Kidney glomerular epithelial cell (primary cell): ENCODE measurements around the gene CGB7.

Experiments used
- DNase-seq: peaks from one replicate; lab custom pipeline; 2025; lab: John Stamatoyannopoulos, UW

The CGB7 gene

DNA sequence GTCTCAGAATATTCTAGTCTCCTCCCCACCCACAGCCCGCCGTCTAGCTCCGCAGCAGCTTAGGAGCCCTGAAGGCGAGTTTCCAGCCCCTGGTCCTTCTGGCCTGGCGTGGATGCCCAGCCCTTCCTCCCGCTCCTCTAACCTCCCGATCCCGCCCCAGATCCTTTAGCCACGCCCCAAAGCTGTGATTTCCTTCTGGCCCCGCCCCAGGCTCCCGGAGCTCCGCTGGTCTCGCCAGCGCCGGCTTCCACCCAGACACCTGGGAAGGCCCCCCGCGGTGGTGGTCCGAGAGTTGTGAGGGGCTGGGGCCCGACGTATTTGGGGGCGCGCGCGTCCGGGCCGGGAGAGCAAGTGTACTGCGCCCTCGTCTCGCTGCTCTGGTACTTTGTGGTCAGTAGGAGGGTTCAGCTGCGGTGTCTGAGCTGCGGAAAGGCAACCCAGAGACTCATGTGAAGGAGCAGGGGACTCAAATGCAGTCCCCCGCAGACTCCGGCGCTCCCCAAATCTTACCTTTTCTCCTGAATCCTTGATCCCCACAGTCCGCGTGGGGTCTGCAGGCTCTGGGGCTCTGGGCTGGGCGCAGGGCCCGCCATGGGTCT, at the start of gene CGB7:
TSS of gene CGB7 (minus strand) at position 114 of the 599 bp plus-strand sequence. CDS start 2,374 bp downstream, outside the sequence.
- DNase-seq = peak; percentile 36

DNA sequence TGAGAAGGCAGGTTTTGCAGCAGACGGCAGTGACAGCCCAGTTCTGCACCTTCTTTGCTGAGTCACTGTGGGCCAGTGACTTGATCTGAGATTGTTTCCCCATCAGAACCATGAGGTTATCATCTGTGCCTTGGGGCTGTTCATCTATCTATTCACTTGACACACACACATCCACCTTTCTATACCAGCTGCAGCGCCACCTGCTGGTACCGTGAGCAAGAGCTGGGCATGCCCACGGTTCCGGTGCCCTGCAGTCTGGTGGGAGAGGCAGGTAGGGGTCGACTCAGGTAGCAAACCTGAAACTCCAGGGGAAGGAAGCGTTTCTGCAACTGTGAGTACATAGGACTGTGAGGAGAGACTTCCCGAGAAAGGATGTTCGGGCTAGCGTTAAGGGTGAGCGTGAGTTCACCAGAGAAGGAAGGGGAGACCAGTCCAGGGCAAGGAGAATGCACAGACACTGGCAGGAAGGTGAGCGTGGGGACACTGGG, 49.1 kb upstream of the CGB7 start:
- peak; percentile 7 for DNase-seq

DNA sequence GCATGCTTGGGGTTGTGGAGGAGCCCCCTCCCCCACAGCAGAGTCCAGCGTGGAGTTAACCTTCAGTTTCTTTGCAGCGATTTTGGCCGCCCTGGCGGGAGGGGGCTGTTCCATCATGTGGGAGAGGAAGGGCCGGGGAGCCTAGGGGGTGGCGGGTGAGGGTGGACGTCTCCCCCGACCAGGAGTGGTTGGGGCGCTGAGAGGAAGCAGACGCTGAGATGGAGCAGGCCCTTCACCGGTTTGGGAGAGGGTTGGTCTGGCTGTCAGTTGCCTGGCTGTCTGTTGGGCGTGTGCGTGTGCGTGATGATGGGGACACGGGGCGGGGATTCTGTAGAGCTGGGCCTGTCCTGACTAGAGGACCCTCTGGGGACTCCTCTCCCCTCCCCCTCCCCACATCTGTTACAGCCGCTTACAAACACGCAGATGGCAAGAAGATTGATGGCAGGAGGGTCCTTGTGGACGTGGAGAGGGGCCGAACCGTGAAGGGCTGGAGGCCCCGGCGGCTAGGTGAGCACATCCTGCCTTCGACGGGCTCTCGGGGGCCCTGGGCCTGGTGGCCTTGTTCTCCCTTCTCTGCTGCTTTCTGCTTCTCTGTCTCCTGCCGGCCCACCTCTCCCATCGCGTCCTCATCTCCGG, 46.8 kb upstream of the CGB7 start:
- DNase-seq = no peak

DNA sequence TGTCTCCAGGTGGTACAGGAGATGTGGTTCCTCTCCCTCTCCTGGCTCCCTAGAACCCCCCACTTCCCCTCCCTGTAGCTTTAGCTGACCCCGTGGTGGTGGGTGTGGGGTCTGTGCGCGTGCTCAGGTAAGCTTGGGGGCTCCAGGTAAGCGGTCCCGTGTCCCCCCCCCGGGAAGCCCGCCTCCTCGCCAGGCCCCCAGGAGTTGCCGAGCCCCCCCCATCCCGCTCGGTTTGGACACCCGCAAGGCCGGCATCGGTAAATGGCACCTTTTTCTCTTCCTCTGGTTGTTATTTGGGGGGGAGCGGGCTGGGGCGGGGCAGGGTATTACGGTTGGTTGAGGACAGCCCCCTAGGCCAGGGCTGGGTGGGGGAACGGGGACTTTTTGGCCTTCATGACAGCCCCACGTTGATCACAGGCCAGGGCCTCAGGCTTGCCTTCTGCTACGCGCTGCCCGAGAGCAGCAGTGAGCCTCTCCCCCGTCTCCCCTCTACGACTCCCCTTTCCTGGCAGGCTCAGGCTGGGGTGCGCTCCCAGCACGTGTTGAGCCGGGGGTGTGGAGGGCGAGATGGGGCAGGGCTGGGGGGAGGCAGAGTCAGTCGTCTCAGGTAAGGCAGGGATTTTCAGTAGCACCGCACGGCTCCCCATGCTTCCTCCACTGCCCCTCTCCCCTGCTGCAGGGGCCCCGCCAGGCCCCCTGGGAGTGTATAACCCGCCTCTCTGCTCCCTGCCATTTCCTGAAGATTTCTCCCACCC, 46.0 kb upstream of the CGB7 start:
- DNase-seq = no peak

DNA sequence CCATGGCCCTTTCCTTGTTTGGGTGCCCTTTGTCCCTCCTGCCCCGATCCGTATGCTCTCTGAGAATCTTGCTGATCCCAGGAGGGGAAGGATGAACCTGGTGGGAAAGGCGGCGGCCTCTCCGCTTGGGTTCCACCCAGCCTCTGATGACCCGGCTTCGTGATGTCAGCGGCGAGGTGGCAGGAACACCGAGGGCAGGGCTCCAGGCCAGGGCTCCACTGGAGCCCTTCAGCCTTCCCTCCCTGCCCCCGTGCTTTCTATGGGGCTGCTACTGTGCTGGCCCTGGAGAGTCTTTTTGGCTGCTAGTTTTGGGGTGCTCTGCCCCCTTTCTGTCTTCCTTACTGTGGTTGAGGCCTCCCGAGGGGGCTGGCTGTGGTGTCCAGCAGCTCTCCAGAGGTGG, 44.8 kb upstream of the CGB7 start:
- DNase-seq = no peak

DNA sequence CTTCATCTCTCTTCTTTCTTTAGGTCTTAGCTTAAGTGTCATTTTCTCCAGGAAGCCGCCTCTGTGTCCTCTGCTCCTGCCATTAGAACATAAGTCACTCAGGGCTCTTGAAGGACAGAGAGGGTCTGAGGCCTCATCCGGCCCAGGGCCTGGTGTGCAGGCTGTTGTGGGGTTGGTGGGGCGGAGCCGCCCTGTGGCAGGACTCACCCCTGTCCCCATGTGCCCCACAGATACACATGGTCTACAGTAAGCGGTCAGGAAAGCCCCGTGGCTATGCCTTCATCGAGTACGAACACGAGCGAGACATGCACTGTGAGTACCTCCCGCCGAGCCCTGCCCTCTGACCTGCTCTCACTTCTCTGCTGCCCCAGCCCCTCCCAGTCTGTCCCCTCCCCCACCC, 43.6 kb upstream of the CGB7 start:
- no peak for DNase-seq

DNA sequence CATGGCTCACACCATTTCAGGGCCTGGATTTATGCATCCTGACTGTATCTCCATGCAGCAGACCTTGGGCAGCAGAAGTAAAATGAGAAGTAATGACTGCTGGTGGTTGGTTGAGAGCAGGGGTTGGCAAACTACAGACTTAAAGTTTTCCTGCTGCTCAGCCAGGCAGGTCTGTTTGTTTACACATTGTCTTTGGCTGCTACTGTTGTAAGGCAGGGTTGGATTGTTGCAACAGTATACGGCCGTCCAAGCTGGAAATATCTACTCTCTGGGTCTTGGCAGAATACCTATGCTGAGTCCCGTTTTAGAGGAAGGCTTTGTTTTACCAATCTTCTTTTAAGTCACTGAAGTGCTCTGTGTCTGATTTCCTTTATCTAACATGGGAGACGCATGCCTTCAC, 41.2 kb upstream of the CGB7 start:
- no peak for DNase-seq

DNA sequence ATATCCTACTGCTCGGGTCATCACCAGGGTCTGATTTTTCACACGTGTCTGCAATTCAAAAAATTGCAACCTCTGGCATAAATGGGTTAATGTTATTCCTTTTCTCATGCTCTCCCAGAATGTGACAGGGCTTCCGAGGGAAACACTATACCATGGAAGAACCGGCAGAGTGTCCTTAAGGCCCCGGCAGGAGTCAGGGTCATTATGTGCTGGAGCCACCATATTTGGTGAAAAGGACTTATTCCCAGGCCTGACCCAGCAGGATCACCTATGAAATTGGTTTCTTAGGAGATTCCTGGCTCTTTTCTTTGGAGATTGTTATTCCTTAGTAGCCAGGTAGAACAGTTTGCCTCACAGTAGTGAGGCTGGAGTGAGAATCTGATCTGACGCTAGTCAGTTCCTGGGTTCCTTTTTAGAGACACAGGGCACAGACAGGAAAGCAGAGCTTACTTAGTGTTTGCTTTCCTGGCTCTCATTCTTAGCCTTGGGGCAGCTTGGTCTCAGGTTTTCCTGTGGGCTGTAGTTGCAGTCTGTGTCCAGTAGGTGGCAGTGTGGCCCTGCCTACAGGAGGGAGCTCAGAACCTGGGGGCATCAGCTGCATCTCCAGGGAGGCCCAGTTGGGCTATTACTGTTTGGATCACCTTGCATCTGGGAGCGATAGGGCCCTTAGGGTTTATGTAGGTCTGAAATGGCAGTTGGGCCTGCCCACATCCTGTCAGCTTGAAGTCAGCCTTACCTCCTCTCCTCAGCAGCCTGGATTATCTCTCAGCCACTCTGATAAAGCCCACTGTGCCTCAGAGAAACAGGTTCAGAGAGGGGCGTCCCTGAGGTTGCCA, 40.1 kb upstream of the CGB7 start:
- DNase-seq = peak; percentile 44

DNA sequence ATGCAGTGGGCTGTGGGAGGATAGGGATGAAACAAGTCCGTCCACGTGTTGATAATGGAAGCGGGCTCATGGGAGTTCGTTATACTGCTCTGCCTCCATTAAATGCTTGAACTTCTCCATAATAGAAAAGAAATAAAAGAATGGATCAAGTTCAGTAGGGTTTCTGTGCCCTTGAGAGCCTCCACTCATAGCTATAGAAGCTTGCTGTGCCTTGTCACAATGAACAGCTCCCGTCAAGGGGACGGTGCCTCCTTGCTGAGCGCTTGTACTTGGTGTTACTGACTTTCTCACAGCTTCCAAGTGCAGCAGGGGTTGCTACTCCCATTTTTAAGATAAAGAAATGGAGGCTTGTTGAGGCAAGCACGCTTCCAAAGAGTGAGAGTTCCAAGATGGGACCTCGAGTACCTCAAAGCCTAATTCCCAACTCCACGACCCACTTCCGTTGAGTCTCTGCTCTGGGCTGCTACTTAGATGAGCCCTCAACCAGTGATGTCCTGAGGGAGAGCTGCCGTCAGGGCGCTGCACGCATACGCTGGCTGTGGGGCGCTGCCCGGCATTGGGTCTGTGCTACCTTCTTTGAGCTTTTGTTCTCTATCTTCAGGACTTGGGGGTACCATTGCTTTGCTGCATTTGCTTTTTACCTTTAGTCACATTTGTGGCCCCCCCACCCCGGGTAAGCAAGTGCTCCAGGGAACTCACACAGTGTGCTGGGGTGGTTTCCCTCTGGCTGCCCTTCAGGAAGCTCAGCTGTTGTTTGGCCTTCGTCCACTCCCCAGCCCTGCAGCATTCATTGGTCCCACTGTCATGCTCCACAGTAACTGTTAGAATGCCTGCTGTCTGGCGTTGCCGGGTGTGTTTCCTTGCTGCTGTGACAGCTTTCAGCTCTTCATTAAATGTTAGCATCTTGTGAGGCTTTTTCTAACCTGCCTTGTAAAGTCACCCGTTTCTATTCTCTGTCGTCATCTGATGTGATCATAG, 37.2 kb upstream of the CGB7 start:
- DNase-seq = no peak

DNA sequence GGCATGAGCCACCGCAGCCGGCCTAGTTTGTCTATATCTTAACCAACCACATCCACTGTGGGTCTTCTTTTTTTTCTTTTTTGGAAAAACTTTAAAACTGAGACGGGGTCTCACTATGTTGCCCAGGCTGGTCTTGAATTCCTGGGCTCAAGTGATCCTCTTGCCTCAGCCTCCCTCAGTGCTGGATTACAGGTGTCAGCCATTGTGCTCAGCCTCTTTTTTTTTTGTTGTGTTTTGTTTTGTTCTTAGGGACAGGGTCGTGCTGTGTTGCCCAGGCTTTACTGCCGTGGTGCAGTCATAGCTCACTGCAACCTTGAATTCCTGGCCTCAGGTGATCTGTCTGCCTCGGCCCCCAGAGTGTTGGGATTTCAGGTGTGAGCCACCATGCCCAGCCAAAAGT, 35.1 kb upstream of the CGB7 start:
- no peak for DNase-seq

DNA sequence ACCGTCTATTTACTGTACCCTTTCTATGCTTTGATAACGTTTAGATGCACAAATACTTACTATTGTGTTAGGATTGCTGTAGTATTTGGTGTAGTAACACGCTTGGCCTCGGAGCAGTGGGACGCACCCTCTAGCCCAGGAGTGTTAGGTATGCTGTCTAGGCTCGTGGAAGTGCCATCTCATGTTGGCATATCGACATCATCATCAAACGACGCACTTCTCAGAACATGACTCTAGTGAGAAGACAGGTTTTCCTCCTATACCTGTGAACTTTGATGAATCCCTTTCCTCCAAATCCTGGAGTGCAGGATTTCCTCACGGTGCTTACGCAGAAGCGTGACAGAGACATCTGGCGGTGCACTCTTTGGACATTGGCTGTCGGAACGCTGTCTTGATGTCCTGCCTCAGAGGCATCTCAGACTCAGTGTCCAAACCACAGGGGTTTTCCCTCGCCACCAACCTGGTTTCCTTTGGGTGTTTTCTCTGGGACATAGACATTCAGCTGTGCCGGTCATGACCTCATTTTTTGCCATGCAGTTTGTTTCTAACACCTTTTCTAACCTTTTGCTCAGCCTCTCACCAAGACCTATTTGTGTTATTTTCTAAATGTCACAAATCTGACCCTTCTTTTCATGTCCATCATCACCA, 34.0 kb upstream of the CGB7 start:
- DNase-seq = no peak

DNA sequence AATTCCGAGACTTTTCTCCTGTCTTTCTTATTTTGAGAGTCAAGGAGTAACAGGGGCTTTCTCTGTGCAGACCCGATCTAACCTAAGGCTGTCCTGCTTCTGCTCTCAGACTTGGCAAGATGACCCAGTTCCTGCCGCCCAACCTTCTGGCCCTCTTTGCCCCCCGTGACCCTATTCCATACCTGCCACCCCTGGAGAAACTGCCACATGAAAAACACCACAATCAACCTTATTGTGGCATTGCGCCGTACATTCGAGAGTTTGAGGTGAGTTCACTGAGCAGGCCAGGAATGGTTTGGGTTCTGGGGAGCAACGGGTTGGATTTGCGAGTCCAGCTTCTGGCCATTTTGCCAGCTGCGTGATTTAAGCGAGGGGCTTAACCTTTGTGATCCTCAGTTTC, 28.7 kb upstream of the CGB7 start:
- no peak for DNase-seq

DNA sequence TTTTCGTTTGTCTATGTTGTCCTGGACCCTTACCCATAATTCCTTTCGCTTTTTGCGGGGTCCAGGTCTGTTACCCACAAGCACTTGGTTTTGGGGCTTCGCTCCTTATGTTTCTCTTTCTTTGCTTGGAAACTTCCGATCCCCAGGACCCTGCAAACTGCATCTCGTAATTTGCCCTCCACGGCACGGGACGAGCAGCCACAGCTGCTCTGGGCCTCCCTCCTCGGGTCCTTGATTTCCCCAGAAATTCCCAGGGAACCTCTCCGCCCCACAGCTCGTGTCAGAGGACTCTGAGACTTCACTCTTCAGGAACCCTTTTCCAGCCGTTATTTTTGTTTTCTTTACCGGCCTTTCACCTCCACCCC, 28.3 kb upstream of the CGB7 start:
- DNase-seq = no peak

DNA sequence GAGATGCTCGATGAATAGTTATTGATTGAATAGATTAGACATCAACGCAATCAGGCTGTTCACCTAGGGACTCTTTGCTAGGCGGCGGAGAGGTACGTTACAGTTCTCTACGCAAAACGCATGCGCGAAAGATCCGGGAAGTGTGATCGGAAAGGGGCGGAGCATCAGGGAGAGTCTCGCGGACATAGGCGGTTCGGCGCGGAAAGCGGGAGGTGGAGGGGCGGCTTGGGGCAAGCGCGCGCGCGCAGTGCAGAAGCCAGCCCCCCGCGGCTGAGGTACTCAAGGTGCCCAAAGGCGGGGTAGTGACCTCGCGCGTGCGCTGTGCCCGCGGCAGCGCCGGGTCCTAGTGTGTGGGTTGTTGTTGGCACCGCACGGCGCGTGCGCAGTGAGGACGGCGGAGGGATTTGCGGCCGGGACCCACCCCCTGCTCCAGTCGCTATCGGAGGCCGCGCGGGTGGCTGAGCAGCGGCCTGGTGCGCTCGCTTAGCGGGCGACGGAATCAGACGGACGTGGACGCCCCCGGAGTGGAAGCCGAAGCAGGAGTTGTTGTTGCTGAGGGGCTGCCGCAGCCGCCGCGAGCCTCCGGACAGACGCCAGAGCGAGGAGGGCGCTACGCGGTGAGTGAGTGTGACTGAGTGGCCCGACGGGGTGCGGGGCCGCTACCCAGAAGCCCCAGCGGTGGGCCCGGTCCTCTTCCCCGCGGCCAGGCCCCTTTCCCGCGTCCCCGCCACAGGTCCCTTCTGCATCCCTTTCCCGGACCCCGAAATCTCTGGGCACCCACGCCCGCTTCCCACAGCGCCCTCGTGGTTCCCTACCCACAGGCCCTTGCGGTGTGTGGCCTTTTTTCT, 27.7 kb upstream of the CGB7 start, which contains the start of gene SNRNP70:
TSS of gene SNRNP70 (plus strand) at position 432 of the 848 bp plus-strand sequence. CDS start 964 bp downstream, outside the sequence.
- peak; percentile 97 for DNase-seq

DNA sequence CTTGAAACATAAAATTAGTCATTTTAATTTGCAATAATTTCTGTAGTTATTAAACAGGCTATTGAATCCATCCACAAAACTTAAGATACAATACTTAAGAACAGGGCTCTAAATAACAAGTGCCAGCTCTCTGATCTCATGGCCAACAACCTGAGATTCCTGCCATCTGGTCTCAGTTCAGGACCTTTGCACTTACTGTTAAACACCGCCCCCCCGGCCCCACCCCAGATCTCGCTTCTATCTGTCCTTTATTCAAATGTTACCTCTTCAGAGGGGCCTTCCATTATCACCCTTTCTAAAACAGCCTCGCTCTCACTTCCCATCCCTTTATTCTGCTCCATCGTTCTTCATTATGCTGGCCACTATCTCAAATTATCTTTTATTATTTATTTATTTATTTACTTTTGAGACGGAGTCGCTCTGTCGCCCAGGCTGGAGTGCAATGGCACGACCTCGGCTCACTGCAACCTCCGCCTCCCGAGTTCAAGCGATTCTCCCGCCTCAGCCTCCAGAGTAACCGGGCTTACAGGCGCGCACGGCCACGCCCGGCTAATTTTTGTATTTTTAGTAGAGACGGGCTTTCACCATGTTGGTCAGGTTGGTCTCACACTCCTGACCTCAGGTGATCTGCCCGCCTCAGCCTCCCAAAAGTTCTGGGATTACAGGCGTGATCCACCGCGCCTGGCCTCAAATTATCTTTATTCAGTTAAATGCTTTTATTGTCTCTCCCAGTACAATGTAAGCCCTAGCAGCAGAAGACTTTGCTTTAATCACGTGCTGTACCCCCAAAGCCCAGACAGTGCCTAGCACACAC, 26.9 kb upstream of the CGB7 start:
- no peak for DNase-seq

DNA sequence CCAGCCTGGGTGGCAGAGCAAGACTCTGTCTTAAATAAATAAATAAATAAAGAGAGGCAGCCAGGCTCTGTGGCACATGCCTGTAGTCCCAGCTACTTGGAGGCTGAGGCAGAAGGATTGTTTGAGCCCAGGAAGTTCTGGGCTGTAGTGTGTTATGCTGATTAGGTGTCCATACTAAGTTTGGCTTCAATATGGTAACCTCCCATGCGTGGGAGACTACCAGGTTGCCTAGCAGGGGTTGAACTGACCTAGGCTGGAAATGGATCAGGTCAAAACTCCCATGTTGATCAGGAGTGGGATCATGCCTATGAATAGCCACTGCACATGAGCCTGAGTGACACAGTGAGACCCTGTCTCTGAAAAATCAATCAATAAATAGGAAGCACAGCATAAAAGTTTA, 23.7 kb upstream of the CGB7 start:
- no peak for DNase-seq

DNA sequence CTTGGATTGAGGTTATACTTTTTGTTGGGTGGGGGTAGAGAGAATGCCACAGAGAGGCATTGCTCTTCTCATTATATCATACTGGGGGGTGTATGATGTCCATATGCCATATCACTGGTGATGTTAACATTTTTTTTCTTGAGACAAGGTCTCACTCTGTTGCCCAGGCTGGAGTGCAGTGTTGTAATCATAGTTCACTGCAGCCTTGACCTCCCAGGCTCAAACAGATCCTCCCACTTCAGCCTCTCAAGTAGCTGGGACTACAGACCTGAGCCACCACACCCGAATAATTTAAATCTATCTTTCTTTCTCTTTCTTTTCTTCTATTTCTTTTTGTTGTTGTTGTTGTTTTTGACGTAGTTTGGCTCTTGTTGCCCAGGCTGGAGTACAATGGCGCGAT, 22.8 kb upstream of the CGB7 start:
- DNase-seq = no peak

DNA sequence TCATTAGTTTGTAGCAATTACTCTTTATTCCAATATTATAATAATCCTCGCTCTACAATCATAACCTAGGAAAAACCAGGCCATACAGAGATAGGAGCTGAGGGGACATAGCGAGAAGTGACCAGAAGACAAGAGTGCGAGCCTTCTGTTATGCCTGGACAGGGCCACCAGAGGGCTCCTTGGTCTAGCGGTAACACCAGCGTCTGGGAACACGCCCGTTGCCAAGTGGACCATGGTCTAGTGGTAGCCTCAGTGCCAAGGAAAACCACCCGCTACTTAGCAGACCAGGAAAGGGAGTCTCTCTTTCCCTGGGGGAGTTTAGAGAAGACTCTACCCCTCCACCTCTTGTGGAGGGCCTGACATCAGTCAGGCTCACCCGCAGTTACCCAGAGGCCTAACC, 17.3 kb upstream of the CGB7 start:
- DNase-seq = peak; percentile 65
